GM19372 (cell line): ENCODE measurements around the gene ILRUN.
"Not testable (repeated sequence)": the region's sequence is repeated elsewhere in the genome, so short reads cannot be mapped to it uniquely, and the experiment has no call there.

Source experiments
- ATAC-seq: cut with Tn5 transposase; IDR thresholded peaks from one replicate; pipeline ENCODE4 v1.9.1; 2021; ENCODE audit warnings: mild to moderate bottlenecking, low read depth, moderate library complexity; ENCODE audit not compliant: unreplicated experiment

The ILRUN gene

DNA sequence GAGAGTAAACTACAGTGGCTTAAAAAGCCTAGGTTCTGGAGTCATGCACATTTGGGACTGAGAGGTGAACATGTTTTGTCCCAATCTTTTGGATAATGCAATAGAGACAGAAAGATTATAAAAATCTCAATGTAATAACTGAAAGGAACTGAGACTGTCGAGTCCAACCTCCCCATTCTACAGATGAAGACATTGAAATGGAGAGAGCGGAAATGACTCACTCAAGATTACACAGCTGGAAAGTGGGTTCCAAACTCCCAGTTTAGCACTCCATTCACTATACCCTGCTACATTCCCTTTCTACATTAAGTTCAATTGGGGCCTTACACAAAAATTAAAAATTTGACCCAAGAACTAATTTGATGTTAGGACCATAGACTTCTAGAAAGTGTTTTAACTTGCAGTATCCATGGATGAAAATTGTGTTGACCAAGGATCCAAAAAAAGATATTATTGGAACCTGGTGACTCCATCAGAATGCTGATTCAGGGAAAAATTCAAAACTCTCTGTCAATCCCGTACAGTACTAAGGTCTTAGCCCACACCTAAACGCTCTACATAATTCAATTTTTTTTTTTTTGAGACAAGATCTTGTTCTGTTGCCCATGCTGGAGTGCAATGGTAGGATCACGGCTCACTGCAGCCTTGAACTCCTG is 1.5 kb upstream of the ILRUN start:
- no peak for ATAC-seq

- ATAC-seq: no peak
Observed at GRCh38 chr6:34697544-34697836, 923 bp upstream of the ILRUN start.

GRCh38 chr6:34696189-34696738 is 303 bp downstream of the ILRUN start:
- peak; percentile 6 for ATAC-seq

DNA sequence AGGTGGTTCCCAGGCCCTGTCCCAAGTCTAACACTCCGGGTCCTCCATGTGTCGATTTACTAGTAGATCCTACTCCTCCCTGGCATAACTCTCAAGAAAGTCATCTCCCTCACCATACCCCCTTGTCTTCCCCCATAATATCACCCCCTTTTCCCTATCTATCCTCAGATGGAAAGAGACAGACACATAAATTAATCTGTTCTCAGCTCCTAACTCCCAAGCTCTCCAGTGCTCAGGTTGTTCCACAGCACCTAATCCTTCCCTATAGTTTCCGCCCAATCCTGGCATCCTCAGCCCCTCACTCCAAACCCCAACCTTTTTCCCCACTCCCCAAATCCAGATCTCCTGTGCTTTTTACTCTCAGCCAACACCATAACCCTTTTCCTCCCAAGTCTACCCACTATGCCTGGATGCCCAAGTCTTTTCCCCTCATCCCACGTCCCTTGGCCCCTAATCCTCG is 808 bp downstream of the ILRUN start:
- ATAC-seq: no peak

DNA sequence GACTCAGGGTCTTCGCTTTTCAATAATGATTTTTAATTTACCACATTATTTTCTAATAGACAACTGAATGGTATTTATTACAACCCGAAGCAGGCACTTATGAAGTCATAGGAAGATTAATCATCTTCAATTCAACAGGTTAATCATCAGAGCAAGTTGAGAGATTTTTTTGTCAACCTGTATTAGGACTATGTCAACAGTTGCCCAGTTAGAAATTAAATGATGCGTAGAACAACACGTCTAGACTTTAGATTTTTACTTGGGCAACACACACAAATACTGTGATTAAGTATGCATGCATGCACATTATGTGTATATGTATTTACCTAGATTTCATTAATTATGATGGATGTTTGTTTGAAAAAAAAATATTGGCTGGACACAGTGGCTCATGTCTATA is 4.3 kb downstream of the ILRUN start:
- ATAC-seq: no peak

DNA sequence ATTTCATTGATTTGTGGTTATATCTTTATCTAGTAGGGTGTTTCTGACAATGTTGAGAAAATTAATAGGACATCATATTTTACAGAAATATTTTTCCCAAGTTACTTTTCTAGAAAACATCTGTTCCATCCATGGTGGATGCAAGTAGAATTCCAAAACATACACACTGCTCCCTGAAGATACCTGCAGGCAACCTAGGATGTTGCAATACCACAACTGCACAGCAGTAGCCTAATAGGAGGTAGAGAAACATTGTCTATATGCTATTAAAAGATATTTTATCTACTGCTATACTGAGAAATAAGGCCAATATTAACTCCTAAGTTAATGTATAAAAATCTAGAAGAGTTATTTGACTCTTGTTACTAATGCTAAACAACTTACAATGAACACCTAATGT is 6.8 kb downstream of the ILRUN start:
- ATAC-seq: no peak

GRCh38 chr6:34688956-34689355 is 7.6 kb downstream of the ILRUN start:
- no peak for ATAC-seq

- ATAC-seq: no peak
Observed at GRCh38 chr6:34684919-34685318, 11.6 kb downstream of the ILRUN start.

- ATAC-seq: no peak
Observed at GRCh38 chr6:34684364-34684763, 12.2 kb downstream of the ILRUN start.

- ATAC-seq: no peak
Observed at GRCh38 chr6:34680802-34681515, 15.6 kb downstream of the ILRUN start.

DNA sequence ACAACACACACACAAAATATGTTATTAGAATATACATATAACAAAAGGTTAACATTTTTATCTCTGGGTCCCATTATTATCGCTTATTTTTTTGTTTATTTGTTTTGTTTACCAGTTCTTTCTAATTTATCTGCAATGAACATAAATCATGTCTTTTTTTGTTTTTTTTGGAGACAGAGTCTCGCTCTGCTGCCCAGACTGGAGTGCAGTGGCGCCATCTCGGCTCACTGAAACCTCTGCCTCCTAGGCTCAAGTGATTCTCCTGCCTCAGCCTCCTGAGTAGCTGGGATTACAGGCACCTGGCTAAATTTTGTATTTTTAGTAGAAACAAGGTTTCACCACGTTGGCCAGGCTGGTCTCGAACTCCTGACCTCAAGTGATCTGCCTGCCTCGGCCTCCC is 16.3 kb downstream of the ILRUN start:
- ATAC-seq: not testable (repeated sequence)

GRCh38 chr6:34679552-34680253 is 16.9 kb downstream of the ILRUN start:
- no peak for ATAC-seq

GRCh38 chr6:34676140-34676539 is 20.4 kb downstream of the ILRUN start:
- no peak for ATAC-seq

- ATAC-seq: not testable (repeated sequence)
Observed at GRCh38 chr6:34674930-34675329, 21.6 kb downstream of the ILRUN start.

DNA sequence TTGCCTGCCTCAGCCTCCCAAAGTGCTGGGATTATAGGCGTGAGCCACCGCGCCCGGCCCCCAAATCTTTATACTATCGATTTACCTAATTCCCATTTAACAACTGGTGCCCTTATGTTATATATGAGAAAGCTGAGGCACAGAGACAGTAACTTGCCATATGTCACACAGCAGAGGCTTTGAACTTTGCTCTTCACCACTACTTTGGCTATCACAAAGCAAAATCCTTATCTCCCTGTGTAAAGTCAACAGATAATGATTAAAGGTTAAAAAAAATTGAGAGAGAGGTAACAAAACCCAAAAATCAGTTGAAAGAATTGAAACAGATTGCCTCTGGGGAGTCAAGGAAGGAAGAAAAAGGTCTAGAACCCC is 22.3 kb downstream of the ILRUN start:
- ATAC-seq: no peak

GRCh38 chr6:34673064-34673463 is 23.5 kb downstream of the ILRUN start:
- ATAC-seq: no peak

DNA sequence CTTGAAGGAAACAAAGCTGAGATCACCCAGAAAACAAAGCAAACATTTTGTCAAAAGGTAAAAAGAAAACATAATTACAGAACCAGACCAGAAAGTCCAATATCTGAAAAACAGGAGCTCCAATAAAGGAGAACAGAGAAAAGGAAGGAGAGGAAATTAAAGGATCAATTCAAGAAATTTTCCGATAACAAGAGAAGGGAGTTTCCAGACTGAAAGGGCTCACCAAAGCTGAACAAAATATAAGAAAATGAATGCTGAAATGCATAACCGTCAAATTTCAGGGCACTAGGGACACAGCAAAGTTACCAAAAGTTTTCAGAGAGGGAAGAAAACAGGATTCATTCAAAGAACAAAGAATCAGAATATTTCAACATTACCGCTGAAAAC is 23.9 kb downstream of the ILRUN start:
- ATAC-seq: no peak

- ATAC-seq: peak; percentile 71
Observed at GRCh38 chr6:34671801-34672656, 24.5 kb downstream of the ILRUN start.

DNA sequence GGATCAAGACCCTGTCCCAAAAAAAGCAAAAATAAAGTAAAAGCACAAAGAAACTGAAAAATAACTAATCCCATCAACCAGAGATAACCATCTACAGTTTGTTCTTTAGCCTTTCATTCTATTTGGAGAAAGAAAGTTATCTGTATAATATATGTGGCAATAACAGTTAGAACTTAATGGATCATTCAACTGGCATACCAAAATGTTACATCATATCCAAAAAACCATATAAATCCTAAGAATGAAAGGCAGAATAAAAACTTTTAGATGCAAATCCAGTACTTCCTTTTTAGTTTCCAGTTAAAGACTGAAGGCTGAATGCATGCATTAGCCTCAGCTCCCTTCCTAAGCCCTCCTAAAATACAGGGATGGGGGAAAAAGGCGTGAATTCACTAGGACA is 25.2 kb downstream of the ILRUN start:
- no peak for ATAC-seq

- not testable (repeated sequence) for ATAC-seq
Observed at GRCh38 chr6:34668799-34669198, 27.8 kb downstream of the ILRUN start.
